ENCODE measurements around the gene ZNF683. TPM values are rescaled to one million over a fixed set of nuclear protein-coding genes. Genes with fewer than 3 reads are reported as not detected.

Gene ZNF683
- total and polyA plus RNA-seq, 2 donors (not counting 3 experiments of a cell fraction or from before 2014, with no cell fraction given): not detected

GRCh38 chr1:26403656-26404055 is 31.1 kb upstream of the ZNF683 start:
- no peak overlapping the region for H3K4me2 ChIP-seq (ENCODE audit: insufficient read depth, low read length)
- no peaks in the 10 kb centered on the region for H3K4me1 ChIP-seq (ENCODE audit: control insufficient read depth, extremely low read depth, insufficient read depth, low read length)
- H3K36me3 ChIP-seq (ENCODE audit: control insufficient read depth in 2 of 2, extremely low read depth in 1 of 2, insufficient read depth in 2 of 2, low read length in 2 of 2): no peaks in the 10 kb centered on the region
- ChIA-PET CTCF (interaction anchor here (9.0 kb wide), 1 partner anchor 13 kb away, joined by 102 read pairs; no protein-coding TSS in a partner anchor), POLR2A (no interaction called here)
- no peaks in the 10 kb centered on the region for H3K9me3 ChIP-seq (replicated peaks; ENCODE audit: control insufficient read depth, insufficient read depth, low read length)
- no peak overlapping the region for H3K4me3 ChIP-seq (replicated peaks in 1 of 3; ENCODE audit: insufficient read depth in 1 of 3, low read depth in 1 of 3, low read length in 3 of 3)
- no peak for TF ChIP-seq POLR2A (IDR thresholded peaks at IDR 0.05; ENCODE audit: low read depth, low read length)
- TF ChIP-seq, protein P1, sequence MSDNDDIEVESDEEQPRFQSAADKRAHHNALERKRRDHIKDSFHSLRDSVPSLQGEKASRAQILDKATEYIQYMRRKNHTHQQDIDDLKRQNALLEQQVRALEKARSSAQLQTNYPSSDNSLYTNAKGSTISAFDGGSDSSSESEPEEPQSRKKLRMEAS (IDR thresholded peaks at IDR 0.05; ENCODE audit: insufficient read depth, insufficient read length): no peak
- TF ChIP-seq, protein P2, sequence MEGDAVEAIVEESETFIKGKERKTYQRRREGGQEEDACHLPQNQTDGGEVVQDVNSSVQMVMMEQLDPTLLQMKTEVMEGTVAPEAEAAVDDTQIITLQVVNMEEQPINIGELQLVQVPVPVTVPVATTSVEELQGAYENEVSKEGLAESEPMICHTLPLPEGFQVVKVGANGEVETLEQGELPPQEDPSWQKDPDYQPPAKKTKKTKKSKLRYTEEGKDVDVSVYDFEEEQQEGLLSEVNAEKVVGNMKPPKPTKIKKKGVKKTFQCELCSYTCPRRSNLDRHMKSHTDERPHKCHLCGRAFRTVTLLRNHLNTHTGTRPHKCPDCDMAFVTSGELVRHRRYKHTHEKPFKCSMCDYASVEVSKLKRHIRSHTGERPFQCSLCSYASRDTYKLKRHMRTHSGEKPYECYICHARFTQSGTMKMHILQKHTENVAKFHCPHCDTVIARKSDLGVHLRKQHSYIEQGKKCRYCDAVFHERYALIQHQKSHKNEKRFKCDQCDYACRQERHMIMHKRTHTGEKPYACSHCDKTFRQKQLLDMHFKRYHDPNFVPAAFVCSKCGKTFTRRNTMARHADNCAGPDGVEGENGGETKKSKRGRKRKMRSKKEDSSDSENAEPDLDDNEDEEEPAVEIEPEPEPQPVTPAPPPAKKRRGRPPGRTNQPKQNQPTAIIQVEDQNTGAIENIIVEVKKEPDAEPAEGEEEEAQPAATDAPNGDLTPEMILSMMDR (IDR thresholded peaks at IDR 0.05; ENCODE audit: extremely low read depth in 1 of 2, insufficient read depth in 1 of 2, low read depth in 1 of 2, low read length in 2 of 2): no peak
- no peak for TF ChIP-seq JUN (IDR thresholded peaks at IDR 0.05; ENCODE audit: borderline replicate concordance, insufficient read depth, insufficient read length, low read depth)
- TF ChIP-seq EZH2 (IDR thresholded peaks at IDR 0.05; ENCODE audit: borderline replicate concordance, low read depth, low read length, severe bottlenecking): no peak
- no peak for TF ChIP-seq FOS (IDR thresholded peaks at IDR 0.05; ENCODE audit: borderline replicate concordance, insufficient read depth, low read length)
- TF ChIP-seq POLR2AphosphoS5 (IDR thresholded peaks at IDR 0.05; ENCODE audit: insufficient read depth, low read depth, low read length): no peak
- TF ChIP-seq GATA2 (IDR thresholded peaks at IDR 0.05; ENCODE audit: insufficient read depth, insufficient read length, low read depth, low read length): no peak
- no peak for TF ChIP-seq MYC (IDR thresholded peaks at IDR 0.05; ENCODE audit: low read depth, low read length)
- peaks cover 0 to 2% of the 10 kb centered on the region in 2 experiments for H3K27me3 ChIP-seq (ENCODE audit: control insufficient read depth in 2 of 2, insufficient read depth in 2 of 2, low read length in 2 of 2)
- FAIRE-seq (no peak), DNase-seq (ENCODE audit: low read depth, low spot score) (no peak)
- H3K79me2 ChIP-seq (ENCODE audit: control insufficient read depth, insufficient read depth, low read length): no peaks in the 10 kb centered on the region
- no peaks in the 10 kb centered on the region for H4K20me1 ChIP-seq (replicated peaks; ENCODE audit: control insufficient read depth, extremely low read depth, insufficient read depth, low read length)
- intact Hi-C loops (cut with micrococcal nuclease) (no loop called here), dilution Hi-C loops (cut with MboI; ENCODE audit: extremely low pct_ligation_motif_present, low sequenced_read_pairs) (no loop called here)
- no peak overlapping the region for H3K27ac ChIP-seq (ENCODE audit: insufficient read depth, low read depth, low read length)
- no peak overlapping the region for H2AFZ ChIP-seq (ENCODE audit: low read depth, low read length)
- H3K9me1 ChIP-seq (replicated peaks; ENCODE audit: control insufficient read depth, extremely low read depth, insufficient read depth, low read length): no peaks in the 10 kb centered on the region
- BruUV-seq (replicated peaks): no TSS peak
- no peak overlapping the region for H3K9ac ChIP-seq (replicated peaks; ENCODE audit: extremely low read depth, insufficient read depth, low read length)

Measured in endothelial cell of umbilical vein (primary cell).